ENCODE results near the gene EIF2D.

GRCh38 chr1:206586501-206587445 lies 25.5 kb downstream of the EIF2D start:
- TF ChIP-seq EP300 (IDR thresholded peaks at IDR 0.05; ENCODE audit: borderline replicate concordance) (no peak), TEAD4 (IDR thresholded peaks at IDR 0.05) (no peak), FOXM1 (IDR thresholded peaks at IDR 0.05; ENCODE audit: borderline replicate concordance, low read depth) (no peak), TAF1 (IDR thresholded peaks at IDR 0.05; ENCODE audit: low read depth) (no peak), REST (IDR thresholded peaks at IDR 0.05; ENCODE audit: low read depth) (no peak), CEBPB (IDR thresholded peaks at IDR 0.05) (no peak), RAD21 (IDR thresholded peaks at IDR 0.05; ENCODE audit: low read depth) (no peak), YY1 (IDR thresholded peaks at IDR 0.05; ENCODE audit: low read depth) (no peak), TCF12 (IDR thresholded peaks at IDR 0.05; ENCODE audit: low read depth) (no peak), CREB1 (IDR thresholded peaks at IDR 0.05; ENCODE audit: low read depth) (no peak), NFIC (IDR thresholded peaks at IDR 0.05) (no peak), MAX (IDR thresholded peaks at IDR 0.05) (no peak), EGR1 (IDR thresholded peaks at IDR 0.05) (no peak)
